IPS DF 4.7 (cell line): ENCODE data around the gene GTF2F2.

ENCODE experiments used
- DNase-seq: peaks from one replicate; pipeline ENCODE4 v3.0.0-alpha.2; 2013; ENCODE audit warnings: low spot score; ENCODE audit errors: extremely low read depth

GTF2F2 gene, protein sequence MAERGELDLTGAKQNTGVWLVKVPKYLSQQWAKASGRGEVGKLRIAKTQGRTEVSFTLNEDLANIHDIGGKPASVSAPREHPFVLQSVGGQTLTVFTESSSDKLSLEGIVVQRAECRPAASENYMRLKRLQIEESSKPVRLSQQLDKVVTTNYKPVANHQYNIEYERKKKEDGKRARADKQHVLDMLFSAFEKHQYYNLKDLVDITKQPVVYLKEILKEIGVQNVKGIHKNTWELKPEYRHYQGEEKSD

DNA sequence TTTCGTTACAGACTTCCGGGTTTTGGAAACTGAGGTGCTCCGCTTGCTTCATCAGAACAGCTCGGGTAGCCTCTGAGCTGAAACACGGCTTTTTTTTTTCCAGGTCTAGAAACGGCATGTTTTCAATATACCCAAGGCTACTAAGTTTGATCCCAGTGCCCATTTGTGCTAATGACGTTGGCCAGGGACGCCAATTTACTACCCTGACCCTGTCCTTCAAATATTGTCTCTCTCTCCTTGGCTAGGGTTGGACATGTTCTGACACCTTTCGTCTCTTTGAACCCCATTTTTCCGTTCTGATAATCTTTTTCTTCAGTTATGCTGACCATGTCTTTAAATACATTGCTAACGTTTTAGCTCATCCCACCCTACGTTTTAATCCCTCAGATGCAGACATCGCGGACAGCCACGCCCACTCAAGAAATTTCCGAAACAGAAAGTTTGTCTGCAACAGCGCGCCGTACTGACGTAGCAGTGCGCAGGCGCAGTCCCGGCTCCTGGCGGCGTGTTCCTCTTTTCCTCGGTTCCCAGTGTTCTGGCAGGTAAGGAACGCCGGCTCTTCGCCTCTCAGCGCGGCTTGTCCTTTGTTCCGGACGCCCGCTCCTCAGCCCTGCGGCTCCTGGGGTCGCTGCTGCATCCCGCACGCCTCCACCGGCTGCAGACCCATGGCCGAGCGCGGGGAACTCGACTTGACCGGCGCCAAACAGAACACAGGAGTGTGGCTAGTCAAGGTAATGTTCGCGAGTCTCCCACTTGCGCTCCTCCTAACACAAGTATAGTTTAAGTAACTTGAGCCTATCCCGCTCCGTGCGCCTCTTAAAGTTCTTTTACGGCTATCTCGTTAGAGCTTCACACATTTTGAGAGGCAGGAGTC, at the start of gene GTF2F2:
Gene GTF2F2 (plus strand): TSS at position 520 of the 874 bp plus-strand sequence. CDS start 146 bp downstream, at position 666.
- no peak for DNase-seq

DNA sequence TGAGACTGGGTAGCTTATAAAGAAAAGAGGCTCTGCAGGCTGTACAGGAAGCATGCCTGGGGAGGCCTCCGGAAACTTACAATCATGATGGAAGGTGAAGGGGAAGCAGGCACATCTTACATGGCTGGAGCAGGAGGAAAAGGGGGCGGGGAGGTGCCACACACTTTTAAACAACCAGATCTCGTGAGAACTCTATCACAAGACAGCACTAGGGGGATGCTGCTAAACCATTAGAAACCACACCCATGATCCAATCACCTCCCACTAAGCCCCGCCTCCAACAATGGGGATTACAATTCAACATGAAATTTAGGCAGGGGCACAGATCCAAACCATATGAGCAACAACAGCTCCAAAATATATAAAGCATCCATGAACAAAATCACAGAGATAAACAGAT, 46.5 kb upstream of the GTF2F2 start:
- DNase-seq, result no peak

DNA sequence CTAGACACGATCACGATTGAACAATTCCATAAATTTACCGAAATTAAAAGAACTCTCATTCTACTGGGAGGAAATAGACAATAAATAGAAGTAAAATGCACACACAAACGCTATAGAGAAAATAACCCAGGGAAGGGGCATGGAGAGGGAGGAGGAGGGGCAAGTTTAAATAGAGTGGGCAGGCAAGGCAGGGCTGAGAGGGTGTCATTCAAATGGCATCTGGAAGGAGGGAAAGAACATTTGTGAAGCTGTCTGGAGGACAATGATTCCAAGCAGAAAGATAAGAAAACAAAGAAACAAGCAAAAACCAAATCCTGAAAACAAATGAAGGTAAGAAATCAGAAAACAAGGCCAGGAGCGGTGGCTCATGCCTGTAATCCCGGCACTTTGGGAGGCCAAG, 45.6 kb upstream of the GTF2F2 start:
- no peak for DNase-seq

DNA sequence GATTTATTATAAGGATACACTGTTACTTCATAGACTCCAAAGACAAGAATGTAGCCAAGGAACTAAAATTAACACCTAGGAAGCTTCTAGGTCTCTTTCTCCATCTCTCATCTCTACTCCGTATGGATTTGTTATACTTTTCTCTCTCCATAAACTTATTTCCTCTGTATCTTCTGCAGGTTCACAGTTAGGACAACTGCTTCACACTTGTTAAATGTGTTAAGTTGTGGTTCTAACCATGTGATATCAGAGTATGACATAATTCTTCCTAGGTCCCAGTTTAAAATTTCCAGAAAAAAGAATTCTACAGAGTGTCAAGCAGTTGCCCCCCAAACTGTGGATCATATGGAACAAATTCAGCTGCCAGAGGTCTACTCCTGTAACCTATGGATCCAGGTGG, 42.3 kb upstream of the GTF2F2 start:
- no peak for DNase-seq

DNA sequence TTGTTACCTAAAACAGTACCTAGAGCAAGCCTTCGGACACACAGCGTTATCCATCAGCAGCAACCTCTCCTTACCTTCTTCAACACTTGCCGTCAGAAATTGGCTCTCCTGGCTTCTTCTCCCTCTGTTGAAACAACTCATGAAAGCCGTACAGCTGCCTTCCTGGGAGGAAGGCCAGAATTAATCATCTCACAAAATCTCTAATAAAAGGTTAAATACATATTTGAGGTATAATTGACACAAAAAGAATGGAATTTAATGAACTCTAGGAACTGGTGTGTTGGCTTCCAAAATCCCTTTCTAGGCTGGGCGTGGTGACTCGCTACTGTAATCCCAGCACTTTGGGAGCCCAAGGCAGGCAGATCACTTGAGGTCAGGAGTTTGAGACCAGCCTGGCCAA, 37.3 kb upstream of the GTF2F2 start:
- no peak for DNase-seq

DNA sequence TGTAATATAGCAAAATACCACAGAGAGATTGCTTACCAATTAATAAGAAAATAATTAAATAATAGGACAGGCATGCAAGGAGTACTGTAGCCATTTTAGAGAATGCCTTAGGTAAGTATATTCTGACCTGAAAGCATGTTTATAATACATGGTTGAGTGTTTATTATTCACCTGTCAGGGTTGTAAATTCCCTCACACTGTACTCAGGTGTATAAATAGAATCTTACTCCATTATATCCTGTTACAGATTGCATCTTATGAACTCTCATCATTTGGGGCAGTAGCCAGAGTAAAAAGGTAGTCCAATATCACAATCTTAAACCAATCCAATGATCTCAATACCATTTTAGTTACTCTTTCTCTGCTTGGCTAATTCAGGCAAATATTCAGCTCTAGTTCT, 35.8 kb upstream of the GTF2F2 start:
- no peak for DNase-seq

DNA sequence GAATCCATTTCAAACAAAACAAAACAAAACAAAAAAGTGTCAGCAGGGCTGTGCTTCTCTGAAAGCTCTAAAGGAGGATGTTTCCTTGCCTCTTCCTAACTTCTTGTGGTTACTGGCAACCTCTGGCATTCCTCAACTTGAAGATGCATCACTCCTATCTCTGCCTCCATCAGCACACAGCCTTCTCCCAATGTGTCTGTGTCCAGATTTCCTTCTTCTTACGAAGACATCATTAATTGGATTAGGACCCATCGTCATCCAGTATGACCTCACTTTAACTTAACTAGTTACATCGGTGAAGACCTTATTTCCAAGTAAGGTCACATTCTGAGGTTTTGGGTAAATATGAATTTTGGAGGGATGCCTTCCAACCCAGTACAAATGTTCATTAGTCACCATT, 33.8 kb upstream of the GTF2F2 start:
- no peak for DNase-seq

DNA sequence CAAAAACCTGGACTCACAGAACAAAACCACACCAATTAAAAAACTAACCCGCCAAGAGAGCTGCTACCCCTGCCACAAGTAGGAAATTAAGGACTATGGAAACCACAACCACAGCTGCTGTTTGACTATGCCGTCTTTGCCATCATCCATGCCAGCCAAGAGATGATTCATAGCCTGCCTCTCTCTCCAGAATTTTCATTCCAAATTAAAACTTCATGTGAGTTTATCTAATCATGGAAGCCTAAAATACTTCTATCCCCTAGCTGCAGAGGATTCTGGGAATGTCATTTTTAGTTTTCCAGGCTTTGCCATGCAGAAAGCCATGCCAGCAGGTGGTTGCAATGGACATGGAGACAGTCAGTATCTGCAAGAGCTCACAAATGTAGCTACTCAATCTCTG, 27.6 kb upstream of the GTF2F2 start:
- no peak for DNase-seq

DNA sequence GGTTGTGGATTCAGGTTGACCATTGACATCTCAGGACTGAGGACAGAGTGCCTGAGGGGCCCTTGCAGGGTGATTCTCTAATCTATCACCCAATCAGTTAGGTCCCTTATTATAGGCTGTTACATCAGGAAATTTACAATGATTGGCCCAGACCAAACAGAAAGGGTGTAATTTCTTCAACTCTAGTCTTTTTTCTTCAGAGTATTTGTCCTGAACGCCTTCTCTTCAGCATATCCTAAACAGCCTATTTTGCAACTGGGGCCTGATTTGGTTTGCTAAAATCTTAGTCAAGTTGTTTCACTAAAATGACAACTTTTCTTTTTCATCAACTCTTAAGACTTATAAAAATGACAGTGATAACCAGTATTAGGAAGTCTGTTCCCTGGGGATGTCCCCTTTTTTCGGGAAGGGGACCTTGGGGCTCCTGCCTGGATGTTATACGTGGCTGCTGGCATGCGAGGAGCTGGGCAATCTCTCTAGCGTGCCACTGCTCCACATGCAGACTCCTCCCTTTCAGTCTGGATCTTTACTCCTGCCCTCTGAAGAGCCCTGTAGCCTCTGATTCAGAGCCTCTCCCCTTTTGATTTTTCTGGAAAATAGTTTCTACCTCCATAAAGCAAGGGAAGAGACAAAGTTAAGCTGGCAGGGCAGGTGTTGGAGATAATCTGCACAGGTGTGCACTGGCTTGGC, 19.6 kb upstream of the GTF2F2 start:
- no peak for DNase-seq

DNA sequence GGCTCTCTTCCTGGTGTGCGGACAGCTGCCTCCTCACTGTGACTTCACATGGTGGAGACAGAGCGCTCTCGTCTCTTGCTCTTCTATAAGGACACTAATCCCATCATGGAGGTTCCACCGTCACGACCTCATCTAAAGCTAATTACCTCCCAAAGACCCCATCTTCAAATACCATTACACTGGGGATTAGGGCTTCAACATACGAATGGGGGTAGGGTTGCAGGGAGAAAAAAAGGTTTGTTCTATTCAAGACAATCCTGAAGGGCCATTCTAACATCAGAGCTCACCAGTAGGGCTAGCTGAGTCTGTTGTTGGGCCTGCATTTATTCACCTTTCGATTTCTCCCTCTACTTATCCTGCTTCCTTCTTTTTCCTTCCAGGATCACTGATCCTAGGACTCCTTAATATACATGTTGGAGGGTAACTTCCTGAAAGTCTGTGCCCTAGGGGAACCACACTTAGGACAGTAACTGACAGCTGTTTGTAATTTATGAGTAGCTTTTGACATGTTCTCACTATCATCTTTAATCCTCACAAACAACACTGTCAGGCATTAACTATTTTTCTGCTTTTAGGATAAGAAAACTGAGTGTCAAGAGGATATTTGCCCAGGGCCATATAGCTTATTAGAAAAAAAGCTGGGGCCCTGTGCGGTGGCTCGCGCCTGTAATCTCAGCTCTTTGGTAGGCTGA, 18.8 kb upstream of the GTF2F2 start:
- no peak for DNase-seq

DNA sequence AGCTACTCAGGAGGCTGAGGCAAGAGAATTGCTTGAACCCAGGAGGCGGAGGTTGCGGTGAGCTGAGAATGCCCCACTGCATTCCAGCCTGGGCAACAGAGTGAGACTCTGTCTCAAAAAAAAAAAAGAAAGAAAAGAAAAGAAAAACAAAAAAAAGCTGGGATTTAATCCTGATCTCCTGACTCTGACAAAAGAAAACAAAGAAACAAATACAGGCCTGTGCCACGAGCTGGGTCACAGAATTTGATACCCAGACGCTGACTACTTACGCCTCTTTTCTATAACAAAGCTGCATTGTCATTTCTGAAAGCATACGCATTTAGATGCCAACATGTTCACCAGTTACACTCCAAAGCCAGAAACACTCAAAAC, 18.2 kb upstream of the GTF2F2 start:
- DNase-seq, result no peak

DNA sequence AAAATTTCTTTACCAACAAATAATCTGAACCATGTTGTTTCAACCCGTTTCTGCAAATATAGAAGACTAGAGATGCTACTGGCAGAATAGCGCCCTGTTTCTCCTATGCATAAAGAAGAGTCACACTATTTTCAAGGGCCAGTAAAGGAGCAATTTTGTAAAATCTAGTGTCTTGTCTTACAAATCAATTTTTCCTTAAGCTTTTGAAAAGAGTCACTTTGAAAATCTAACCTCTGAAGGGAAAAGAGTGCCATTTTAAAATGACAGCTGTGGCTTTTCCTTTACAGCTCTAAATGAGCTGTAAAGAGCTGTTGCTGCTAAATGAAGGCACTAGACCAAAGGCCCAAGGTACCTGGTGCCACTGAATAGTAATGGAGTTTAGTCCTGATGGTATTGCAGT, 16.9 kb upstream of the GTF2F2 start:
- no peak for DNase-seq

DNA sequence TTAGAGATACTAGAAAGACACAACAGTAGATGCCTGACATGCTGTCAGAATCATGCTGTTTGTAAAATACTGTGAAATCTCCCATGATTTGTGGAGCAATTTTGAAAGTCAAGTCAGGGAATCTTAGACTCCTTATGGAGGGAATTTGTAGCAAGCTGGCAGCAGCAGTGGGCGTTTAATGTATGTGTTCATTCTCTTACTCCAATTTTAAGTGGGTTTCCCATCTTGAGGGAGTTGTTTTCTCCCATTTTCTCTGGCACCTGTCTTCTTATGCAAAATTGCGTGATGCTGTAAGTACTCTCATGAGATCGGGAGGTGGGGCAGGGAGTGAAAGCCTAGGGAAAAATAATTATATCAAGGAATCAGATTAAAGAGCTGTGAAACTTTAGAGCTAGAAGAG, 16.0 kb upstream of the GTF2F2 start:
- no peak for DNase-seq

DNA sequence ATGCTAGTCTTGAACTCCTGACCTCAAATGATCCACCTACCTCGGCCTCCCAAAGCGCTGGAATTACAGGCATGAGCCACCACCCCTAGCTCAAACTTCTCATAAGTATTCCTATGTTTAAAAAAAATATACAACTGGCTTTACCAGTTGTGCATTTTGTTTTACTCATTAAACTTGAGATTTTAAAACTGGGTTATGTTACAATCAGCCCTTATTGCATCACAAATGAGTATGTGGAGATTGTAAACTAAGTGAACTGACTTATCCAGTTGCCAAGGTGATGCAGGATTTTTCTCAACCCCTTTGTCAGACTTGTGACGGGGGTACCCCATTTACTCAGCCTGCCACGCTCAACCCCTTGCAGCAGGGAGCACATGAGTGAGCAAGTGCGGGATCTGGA, 14.4 kb upstream of the GTF2F2 start:
- DNase-seq, result no peak

DNA sequence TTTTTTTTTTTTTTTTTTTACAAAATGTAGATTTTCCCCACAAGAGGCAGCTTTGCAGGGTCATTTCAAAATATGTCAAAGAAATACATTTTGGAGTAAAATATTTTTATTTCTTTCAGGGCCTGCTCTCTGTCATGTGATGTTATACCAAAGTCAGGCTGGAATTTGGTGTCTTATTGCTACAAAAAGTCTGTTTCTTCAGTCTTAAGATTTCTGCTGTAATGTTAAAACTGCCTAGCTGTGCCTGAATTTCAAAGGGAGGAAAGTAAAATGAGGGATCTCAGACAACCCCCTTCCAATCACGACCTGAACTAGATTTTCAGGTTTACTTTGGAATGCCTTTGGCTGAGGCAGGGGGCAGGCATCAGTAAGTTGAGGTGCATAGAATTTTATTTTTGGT, 12.8 kb upstream of the GTF2F2 start:
- no peak for DNase-seq

DNA sequence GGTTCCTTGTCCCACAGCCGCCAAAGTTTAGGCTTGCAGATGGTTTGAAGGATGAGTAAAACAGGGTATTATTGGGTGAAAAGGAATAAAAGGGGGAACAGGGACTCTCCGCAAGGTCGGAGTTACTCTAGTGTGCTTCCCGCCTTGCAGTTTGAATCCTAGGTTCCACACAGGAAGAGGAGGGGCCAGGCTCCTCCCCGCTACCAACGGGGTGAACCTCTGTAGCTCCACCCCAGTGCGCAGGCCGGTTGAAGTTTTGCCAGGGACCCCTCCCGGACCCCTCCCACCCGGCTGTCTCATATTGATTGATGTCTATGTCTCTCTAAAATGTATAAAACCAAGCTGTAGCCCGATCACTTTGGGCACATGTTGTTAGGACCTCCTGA, 11.6 kb upstream of the GTF2F2 start:
- DNase-seq, result no peak

DNA sequence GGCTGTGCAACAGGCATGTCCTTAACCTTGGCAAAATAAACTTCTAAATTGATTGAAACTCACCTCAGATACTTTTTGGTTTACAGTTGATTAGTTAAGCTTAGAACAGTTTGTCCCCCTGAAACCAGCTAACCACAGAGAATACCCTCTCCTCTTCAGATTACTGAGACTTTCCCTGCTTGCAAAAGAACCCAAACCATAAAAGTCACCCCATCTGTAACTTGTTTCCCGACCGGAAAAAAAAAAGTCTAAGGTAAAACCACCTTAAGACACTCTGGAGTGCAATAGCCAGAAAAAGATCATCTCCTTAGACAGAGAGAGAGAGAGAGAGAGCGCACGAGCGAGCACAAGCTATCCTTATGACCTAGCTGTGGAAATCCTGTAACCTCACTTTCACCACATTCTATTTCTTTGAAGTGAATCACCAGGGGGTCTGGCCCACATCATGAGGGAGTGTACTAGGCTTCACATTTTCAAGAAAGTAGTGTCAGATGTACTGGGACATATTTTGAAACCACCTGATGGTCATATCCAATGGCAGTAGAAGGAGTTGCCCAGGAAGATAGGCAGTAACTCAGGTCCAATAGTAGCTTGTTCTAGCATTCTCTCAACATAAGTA, 11.1 kb upstream of the GTF2F2 start:
- no peak for DNase-seq

DNA sequence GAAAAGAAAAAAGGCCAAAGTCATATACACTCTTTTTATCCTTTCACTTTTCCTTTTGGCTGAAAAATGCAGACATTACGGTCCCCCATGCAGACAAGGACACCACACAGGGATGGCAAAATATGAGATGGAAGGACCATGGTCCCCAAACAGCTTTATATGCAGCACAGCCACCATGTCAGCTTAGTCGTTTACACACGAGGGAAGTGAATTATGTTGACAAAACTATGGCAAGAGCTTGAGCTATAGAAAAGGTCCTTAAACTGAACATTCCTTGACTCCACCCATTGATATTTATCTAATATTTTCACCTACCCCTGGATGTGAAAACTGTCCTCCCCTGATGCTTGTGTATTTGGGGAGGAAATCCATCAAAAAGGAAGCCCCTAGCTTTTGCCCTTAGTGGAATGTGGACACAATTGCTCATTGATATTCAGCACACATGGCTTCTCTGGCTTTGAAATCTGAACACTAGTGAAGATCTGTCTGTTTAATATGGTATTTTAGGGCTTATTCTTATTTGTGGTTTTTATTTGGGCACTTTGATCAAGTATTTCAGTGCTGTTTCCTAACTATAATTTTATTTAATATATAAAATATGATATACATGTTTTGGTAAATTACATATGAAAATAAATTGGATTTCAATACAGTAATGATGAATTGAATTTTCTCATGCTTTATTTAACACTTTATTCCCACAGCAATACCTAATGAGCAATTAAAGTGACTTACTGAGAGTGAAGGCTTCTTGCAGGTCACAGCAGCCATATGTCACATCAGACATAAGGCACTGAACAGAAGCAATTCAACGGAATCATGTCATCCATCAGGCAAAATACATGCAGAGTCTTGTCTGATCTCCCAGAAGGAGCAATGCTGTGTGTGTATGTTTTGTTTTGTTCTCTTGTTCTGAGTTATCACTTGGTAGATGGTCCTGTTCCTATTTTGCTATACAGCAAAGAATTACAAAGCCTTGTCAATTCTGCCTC, 6.8 kb upstream of the GTF2F2 start:
- no peak for DNase-seq

DNA sequence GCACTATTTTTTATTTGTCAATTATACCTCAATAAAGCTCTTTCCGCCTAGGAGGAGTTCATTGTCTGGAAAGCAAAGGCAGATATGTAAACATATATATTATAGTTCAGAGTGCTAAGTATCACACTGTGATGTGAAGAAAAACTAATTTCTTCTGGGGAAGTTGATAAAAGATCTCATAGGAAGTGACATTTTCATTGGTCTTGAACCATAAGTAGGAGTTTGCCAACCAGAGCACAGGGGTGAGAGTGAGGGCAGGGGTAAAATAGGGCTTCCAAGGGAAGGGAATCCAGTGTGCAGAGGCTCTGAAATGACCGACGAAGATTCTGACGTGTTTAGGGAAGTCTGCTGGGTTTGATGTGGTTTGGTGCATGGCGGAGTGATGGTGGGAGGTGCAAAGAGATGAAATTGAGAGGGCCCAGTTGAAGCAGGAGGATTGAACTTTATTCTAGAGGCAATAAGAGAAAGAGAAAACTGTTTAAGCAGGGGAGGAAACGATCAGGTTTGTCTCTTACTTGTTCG, 780 bp upstream of the GTF2F2 start:
- DNase-seq, result no peak
